Endothelial cell of umbilical vein (primary cell): ENCODE data around the gene PPP2R3B. TPM values are rescaled to one million over a fixed set of nuclear protein-coding genes. Genes with fewer than 3 reads are reported as not detected.

Source experiments
- BruUV-seq: library from RNA; stranded (reverse); fragments of 400-500 nt; replicated peaks from 2 replicates; lab custom pipeline; 2021; lab: Mats Ljungman, UMichigan
- CTCF ChIA-PET: fragments of 300-600, 350-600 bp; sonication (Branson Sonifier 250); formaldehyde crosslinking; loops from one replicate; lab custom pipeline; 2021; ENCODE audit warnings: antibody characterized with exemption, inconsistent platforms; lab: Charles Lee
- POLR2A ChIA-PET: fragments of 300-600, 350-600 bp; sonication (Branson Sonifier 250); formaldehyde crosslinking; loops from one replicate; lab custom pipeline; 2021; ENCODE audit warnings: antibody characterized with exemption, inconsistent platforms; lab: Charles Lee
- DNase-seq: peaks from one replicate; pipeline ENCODE4 v3.0.0-alpha.2; 2011; ENCODE audit warnings: low read depth, low spot score
- FAIRE-seq: peaks from 2 replicates; lab custom pipeline; 2011; peaks lifted over from hg19 to GRCh38; lab: Jason Lieb, UNC
- H2AFZ ChIP-seq: 2 replicates; pipeline ENCODE4 v1.6.0; 2012; ENCODE audit warnings: low read depth, low read length, control low read depth, inconsistent platforms
- H3K27ac ChIP-seq: 2 replicates; pipeline ENCODE4 v1.5.1; 2011; ENCODE audit warnings: low read depth, mild to moderate bottlenecking, control low read depth, low read length, moderate library complexity; ENCODE audit not compliant: insufficient read depth
- H3K27me3 ChIP-seq, 2 experiments: 2 replicates each; pipeline versions ENCODE4 v1.6.0 to v1.6.1; 2011; ENCODE audit warnings: low read length in 2 of 2, mixed read lengths in 1 of 2; ENCODE audit not compliant: control insufficient read depth in 2 of 2, insufficient read depth in 2 of 2
- H3K36me3 ChIP-seq, 2 experiments: 2 replicates in 1 of 2; 3 replicates in 1 of 2; pipeline ENCODE4 v1.5.1; 2011; ENCODE audit warnings: low read length in 2 of 2, mild to moderate bottlenecking in 1 of 2, moderate library complexity in 1 of 2; ENCODE audit not compliant: control insufficient read depth in 2 of 2, insufficient read depth in 2 of 2; ENCODE audit errors: extremely low read depth in 1 of 2
- H3K4me1 ChIP-seq: 3 replicates; pipeline ENCODE4 v1.5.1; 2011; ENCODE audit warnings: mild to moderate bottlenecking, low read length; ENCODE audit not compliant: control insufficient read depth, insufficient read depth; ENCODE audit errors: extremely low read depth
- H3K4me2 ChIP-seq: 2 replicates; pipeline ENCODE4 v1.6.1; 2011; ENCODE audit warnings: low read length, control low read depth, mixed read lengths; ENCODE audit not compliant: insufficient read depth
- H3K4me3 ChIP-seq, 3 experiments: fragments of 200-600 bp in 1 of 3; sonication (generic), shearing (Covaris generic) in 1 of 3; replicated peaks in 1 of 3; 2 replicates each; pipeline ENCODE4 v1.5.1; 2011 to 2016; ENCODE audit warnings: control low read depth in 3 of 3, low read length in 3 of 3, mild to moderate bottlenecking in 2 of 3, inconsistent platforms in 1 of 3, low read depth in 1 of 3, moderate library complexity in 1 of 3; ENCODE audit not compliant: insufficient read depth in 1 of 3
- H3K79me2 ChIP-seq: 2 replicates; pipeline ENCODE4 v1.6.0; 2012; ENCODE audit warnings: low read length, inconsistent platforms; ENCODE audit not compliant: control insufficient read depth, insufficient read depth
- H3K9ac ChIP-seq: replicated peaks from 2 replicates; pipeline ENCODE3; 2011; ENCODE audit warnings: low read length, control low read depth; ENCODE audit not compliant: insufficient read depth; ENCODE audit errors: extremely low read depth
- H3K9me1 ChIP-seq: replicated peaks from 3 replicates; pipeline ENCODE4 v1.6.0; 2011; ENCODE audit warnings: mild to moderate bottlenecking, low read length; ENCODE audit not compliant: control insufficient read depth, insufficient read depth; ENCODE audit errors: extremely low read depth
- H3K9me3 ChIP-seq: replicated peaks from 2 replicates; pipeline ENCODE4 v1.5.1; 2012; ENCODE audit warnings: low read length, inconsistent platforms; ENCODE audit not compliant: control insufficient read depth, insufficient read depth
- H4K20me1 ChIP-seq: replicated peaks from 2 replicates; pipeline ENCODE3; 2011; ENCODE audit warnings: mild to moderate bottlenecking, low read length; ENCODE audit not compliant: control insufficient read depth, insufficient read depth; ENCODE audit errors: extremely low read depth
- EZH2 ChIP-seq: IDR thresholded peaks from 2 replicates; pipeline ENCODE4 v1.6.1; 2012; ENCODE audit warnings: borderline replicate concordance, low read depth, mild to moderate bottlenecking, moderate library complexity, low read length, inconsistent platforms; ENCODE audit not compliant: severe bottlenecking
- FOS ChIP-seq: IDR thresholded peaks from 2 replicates; pipeline ENCODE4 v1.6.1; 2011; ENCODE audit warnings: mild to moderate bottlenecking, low read length, moderate library complexity, borderline replicate concordance; ENCODE audit not compliant: insufficient read depth
- GATA2 ChIP-seq: IDR thresholded peaks from 2 replicates; pipeline ENCODE4 v1.7.0; 2011; ENCODE audit warnings: low read depth, mild to moderate bottlenecking, moderate library complexity, mixed read lengths, low read length; ENCODE audit not compliant: insufficient read length, insufficient read depth
- JUN ChIP-seq: IDR thresholded peaks from 2 replicates; pipeline ENCODE4 v1.6.1; 2011; ENCODE audit warnings: borderline replicate concordance, low read depth; ENCODE audit not compliant: insufficient read length, insufficient read depth
- MYC ChIP-seq: IDR thresholded peaks from one replicate; pipeline ENCODE4 v1.6.1; 2011; ENCODE audit warnings: mild to moderate bottlenecking, low read depth, low read length
- POLR2A ChIP-seq: IDR thresholded peaks from 2 replicates; pipeline ENCODE4 v1.6.1; 2012; ENCODE audit warnings: low read depth, mild to moderate bottlenecking, control low read depth, low read length
- POLR2AphosphoS5 ChIP-seq: IDR thresholded peaks from 2 replicates; pipeline ENCODE4 v1.6.1; 2012; ENCODE audit warnings: low read depth, mild to moderate bottlenecking, control low read depth, low read length, moderate library complexity; ENCODE audit not compliant: insufficient read depth
- dilution Hi-C: fragments of 300-500 bp; cut with MboI; formaldehyde crosslinking; loops from one replicate; pipeline ENCODE4 v1.15.0; 2019; ENCODE audit warnings: low sequenced_read_pairs; ENCODE audit not compliant: extremely low pct_ligation_motif_present
- intact Hi-C: fragments of 100-400 bp; cut with micrococcal nuclease; formaldehyde crosslinking; loops from one replicate; pipeline ENCODE4 v1.10.0; 2022
- polyA plus RNA-seq, 4 experiments: library from polyadenylated mRNA; depleted of rRNA in 3 of 4; stranded (reverse) in 3 of 4; unstranded in 1 of 4; fragments of >200 nt; gene quantifications; 2 replicates each; pipeline versions ENCODE4 v1.2.1 to v1.2.3, GENCODE V29; 2011 to 2012; ENCODE audit warnings: missing spikeins in 1 of 4
- total RNA-seq: library from RNA; stranded (reverse); gene quantifications from 2 replicates; pipeline ENCODE4 v1.2.3, GENCODE V29; 2021
- TF ChIP-seq, protein P1 (sequence below): IDR thresholded peaks from 2 replicates; pipeline ENCODE4 v1.6.1; 2011; ENCODE audit not compliant: insufficient read depth, insufficient read length
- TF ChIP-seq, protein P2 (sequence below), 2 donors: IDR thresholded peaks; 1 replicate in 1 of 2; 2 replicates in 1 of 2; pipeline ENCODE4 v1.5.1; 2011; ENCODE audit warnings: low read length in 2 of 2, mild to moderate bottlenecking in 2 of 2, moderate library complexity in 2 of 2, control low read depth in 1 of 2, inconsistent platforms in 1 of 2, low read depth in 1 of 2; ENCODE audit not compliant: insufficient read depth in 1 of 2; ENCODE audit errors: extremely low read depth in 1 of 2

PPP2R3B gene
- total and polyA plus RNA-seq, 2 donors (not counting 3 experiments of a cell fraction or from before 2014, with no cell fraction given), result 19.1 to 33.6 TPM

- no peaks in the 10 kb centered on the region for H4K20me1 ChIP-seq
- dilution Hi-C loops, result no loop called here
- H2AFZ ChIP-seq, result no peak overlapping the region
- H3K36me3 ChIP-seq, result no peaks in the 10 kb centered on the region
- BruUV-seq, result no TSS peak
- H3K27ac ChIP-seq, result no peak overlapping the region
- CTCF ChIA-PET, result no interaction called here
- H3K9ac ChIP-seq, result no peak overlapping the region
- H3K79me2 ChIP-seq, result no peaks in the 10 kb centered on the region
- no peak for FAIRE-seq
- H3K9me1 ChIP-seq, result no peaks in the 10 kb centered on the region
- H3K4me1 ChIP-seq, result peaks cover 9% of the 10 kb centered on the region
- intact Hi-C loops, result no loop called here
- POLR2A ChIA-PET, result no interaction called here
- TF ChIP-seq POLR2AphosphoS5, result no peak
- DNase-seq, result no peak
- no peak overlapping the region for H3K4me2 ChIP-seq
- H3K9me3 ChIP-seq, result no peaks in the 10 kb centered on the region
- no peaks in the 10 kb centered on the region for H3K27me3 ChIP-seq
- no peak overlapping the region for H3K4me3 ChIP-seq
Measured at GRCh38 chrX:350148-350533, 36.6 kb downstream of the PPP2R3B start.

GRCh38 chrX:349702-350101 is 37.0 kb downstream of the PPP2R3B start:
- TF ChIP-seq FOS (no peak), POLR2AphosphoS5 (no peak), JUN (no peak), EZH2 (no peak), MYC (no peak), GATA2 (no peak), POLR2A (no peak)
- TF ChIP-seq, protein P1, sequence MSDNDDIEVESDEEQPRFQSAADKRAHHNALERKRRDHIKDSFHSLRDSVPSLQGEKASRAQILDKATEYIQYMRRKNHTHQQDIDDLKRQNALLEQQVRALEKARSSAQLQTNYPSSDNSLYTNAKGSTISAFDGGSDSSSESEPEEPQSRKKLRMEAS, result no peak
- TF ChIP-seq, protein P2, sequence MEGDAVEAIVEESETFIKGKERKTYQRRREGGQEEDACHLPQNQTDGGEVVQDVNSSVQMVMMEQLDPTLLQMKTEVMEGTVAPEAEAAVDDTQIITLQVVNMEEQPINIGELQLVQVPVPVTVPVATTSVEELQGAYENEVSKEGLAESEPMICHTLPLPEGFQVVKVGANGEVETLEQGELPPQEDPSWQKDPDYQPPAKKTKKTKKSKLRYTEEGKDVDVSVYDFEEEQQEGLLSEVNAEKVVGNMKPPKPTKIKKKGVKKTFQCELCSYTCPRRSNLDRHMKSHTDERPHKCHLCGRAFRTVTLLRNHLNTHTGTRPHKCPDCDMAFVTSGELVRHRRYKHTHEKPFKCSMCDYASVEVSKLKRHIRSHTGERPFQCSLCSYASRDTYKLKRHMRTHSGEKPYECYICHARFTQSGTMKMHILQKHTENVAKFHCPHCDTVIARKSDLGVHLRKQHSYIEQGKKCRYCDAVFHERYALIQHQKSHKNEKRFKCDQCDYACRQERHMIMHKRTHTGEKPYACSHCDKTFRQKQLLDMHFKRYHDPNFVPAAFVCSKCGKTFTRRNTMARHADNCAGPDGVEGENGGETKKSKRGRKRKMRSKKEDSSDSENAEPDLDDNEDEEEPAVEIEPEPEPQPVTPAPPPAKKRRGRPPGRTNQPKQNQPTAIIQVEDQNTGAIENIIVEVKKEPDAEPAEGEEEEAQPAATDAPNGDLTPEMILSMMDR (IDR thresholded peaks at IDR 0.05; ENCODE audit: extremely low read depth in 1 of 2, insufficient read depth in 1 of 2, low read depth in 1 of 2, low read length in 2 of 2), result no peak

More at GRCh38 chrX:349702-350101, 37.0 kb downstream of the PPP2R3B start:
- no peaks in the 10 kb centered on the region for H3K79me2 ChIP-seq
- H3K9ac ChIP-seq, result no peak overlapping the region
- FAIRE-seq, result no peak
- ChIA-PET POLR2A (no interaction called here), CTCF (no interaction called here)
- H3K4me1 ChIP-seq, result peaks cover 9% of the 10 kb centered on the region
- no peaks in the 10 kb centered on the region for H3K36me3 ChIP-seq
- H3K4me2 ChIP-seq, result no peak overlapping the region
- no peaks in the 10 kb centered on the region for H3K9me1 ChIP-seq
- no peaks in the 10 kb centered on the region for H3K27me3 ChIP-seq
- dilution Hi-C loops, result no loop called here
- DNase-seq, result no peak
- intact Hi-C loops, result no loop called here
- no peaks in the 10 kb centered on the region for H3K9me3 ChIP-seq
- no TSS peak for BruUV-seq
- H3K4me3 ChIP-seq, result no peak overlapping the region
- H2AFZ ChIP-seq, result no peak overlapping the region
- no peaks in the 10 kb centered on the region for H4K20me1 ChIP-seq
- no peak overlapping the region for H3K27ac ChIP-seq
